Neural crest cell (in vitro differentiated cells): Measurements from ENCODE around the gene KCNK3. TPM values are rescaled to one million over a fixed set of nuclear protein-coding genes. Genes with fewer than 3 reads are reported as not detected.

Source experiments
- DNase-seq: peaks from one replicate; pipeline ENCODE4 v3.0.0; 2021; ENCODE audit warnings: low read depth, mixed read lengths, low spot score
- H3K27ac Mint-ChIP-seq: one replicate; pipeline ENCODE4 v1.8.0; 2021; ENCODE audit warnings: mild to moderate bottlenecking, mixed read lengths; ENCODE audit not compliant: unreplicated experiment
- H3K27me3 Mint-ChIP-seq: 2 replicates; pipeline ENCODE4 v1.8.0; 2021; ENCODE audit warnings: low read depth, mild to moderate bottlenecking, mixed read lengths
- H3K36me3 Mint-ChIP-seq: 2 replicates; pipeline ENCODE4 v1.8.0; 2021; ENCODE audit warnings: low read depth, mild to moderate bottlenecking, mixed read lengths
- H3K4me1 Mint-ChIP-seq: 2 replicates; pipeline ENCODE4 v1.8.0; 2021; ENCODE audit warnings: mixed read lengths
- H3K4me3 Mint-ChIP-seq: one replicate; pipeline ENCODE4 v1.8.0; 2021; ENCODE audit warnings: mild to moderate bottlenecking, mixed read lengths
- H3K9me3 Mint-ChIP-seq: 2 replicates; pipeline ENCODE4 v1.8.0; 2021; ENCODE audit warnings: mixed read lengths
- CTCF ChIP-seq: fragments of 200-600 bp; sonication (generic); conservative IDR thresholded peaks from 2 replicates; pipeline ENCODE4 v1.5.0; 2021; ENCODE audit warnings: antibody characterized with exemption, mild to moderate bottlenecking
- total RNA-seq: library from RNA; stranded (reverse); gene quantifications from 2 replicates; pipeline ENCODE4 v1.2.1, GENCODE V29; 2021

Gene KCNK3
- total RNA-seq, 1 donor from 2014 or later: 0.58 TPM

GRCh38 chr2:26776195-26776800 is 83.8 kb downstream of the KCNK3 start:
- no peak overlapping the region for H3K4me3 Mint-ChIP-seq
- no peaks in the 10 kb centered on the region for H3K9me3 Mint-ChIP-seq
- DNase-seq: no peak
- no peak overlapping the region for H3K27ac Mint-ChIP-seq
- no peaks in the 10 kb centered on the region for H3K36me3 Mint-ChIP-seq
- no peaks in the 10 kb centered on the region for H3K4me1 Mint-ChIP-seq
- H3K27me3 Mint-ChIP-seq: no peaks in the 10 kb centered on the region
- TF ChIP-seq CTCF: no peak

GRCh38 chr2:26778098-26778497 is 85.6 kb downstream of the KCNK3 start:
- no peaks in the 10 kb centered on the region for H3K27me3 Mint-ChIP-seq
- H3K4me3 Mint-ChIP-seq: no peak overlapping the region
- peaks cover 3% of the 10 kb centered on the region for H3K36me3 Mint-ChIP-seq
- no peaks in the 10 kb centered on the region for H3K4me1 Mint-ChIP-seq
- H3K27ac Mint-ChIP-seq: no peak overlapping the region
- no peaks in the 10 kb centered on the region for H3K9me3 Mint-ChIP-seq
- TF ChIP-seq CTCF: no peak
- no peak for DNase-seq

GRCh38 chr2:26778507-26778906 is 86.0 kb downstream of the KCNK3 start:
- TF ChIP-seq CTCF: no peak
- H3K9me3 Mint-ChIP-seq: no peaks in the 10 kb centered on the region
- DNase-seq: no peak
- no peak overlapping the region for H3K27ac Mint-ChIP-seq
- no peaks in the 10 kb centered on the region for H3K27me3 Mint-ChIP-seq
- peaks cover 3% of the 10 kb centered on the region for H3K36me3 Mint-ChIP-seq
- no peaks in the 10 kb centered on the region for H3K4me1 Mint-ChIP-seq
- no peak overlapping the region for H3K4me3 Mint-ChIP-seq

- no peaks in the 10 kb centered on the region for H3K27me3 Mint-ChIP-seq
- H3K9me3 Mint-ChIP-seq: no peaks in the 10 kb centered on the region
- no peak overlapping the region for H3K27ac Mint-ChIP-seq
- DNase-seq: no peak
- H3K36me3 Mint-ChIP-seq: peaks cover 3% of the 10 kb centered on the region
- H3K4me1 Mint-ChIP-seq: peaks cover 5% of the 10 kb centered on the region
- H3K4me3 Mint-ChIP-seq: no peak overlapping the region
- TF ChIP-seq CTCF: no peak
These were observed 87.8 kb downstream of the KCNK3 start for GRCh38 chr2:26780203-26780760.

Other genes starting within 250 kb of the KCNK3 start
- gene OTOF, start 214.6 kb upstream of the KCNK3 start, total RNA-seq: 0.07 and 0.19 TPM in 2 replicates
- not detected in 2 replicates for gene CIB4, start 51.4 kb upstream of the KCNK3 start, total RNA-seq
- gene SLC35F6, start 71.6 kb downstream of the KCNK3 start, total RNA-seq: 28.9 and 30.6 TPM in 2 replicates
- 34.5 and 35.1 TPM in 2 replicates for gene CENPA, start 93.3 kb downstream of the KCNK3 start, total RNA-seq
- 201 and 203 TPM in 2 replicates for gene DPYSL5, start 155.4 kb downstream of the KCNK3 start, total RNA-seq